H9 (cell line): ENCODE measurements around the gene WDR83. TPM values are rescaled to one million over a fixed set of nuclear protein-coding genes. Genes with fewer than 3 reads are reported as not detected.
A peak's percentile ranks its signal among the peaks of the same experiment; 100 is the strongest.

Experiments used
- DNase-seq: peaks from one replicate; pipeline ENCODE4 v3.0.0-alpha.2; 2017
- H2AFZ ChIP-seq: one replicate; pipeline ENCODE4 v1.6.1; 2013; ENCODE audit warnings: mild to moderate bottlenecking, low read length, control low read depth, moderate library complexity
- H2AK5ac ChIP-seq: 2 replicates; pipeline ENCODE4 v1.6.1; 2013; ENCODE audit warnings: low read length, control low read depth, mixed read lengths; ENCODE audit not compliant: insufficient read length
- H2BK120ac ChIP-seq: one replicate; pipeline ENCODE4 v1.6.1; 2013; ENCODE audit warnings: low read depth, mild to moderate bottlenecking, low read length, control low read depth, inconsistent platforms; ENCODE audit not compliant: poor library complexity, severe bottlenecking
- H2BK12ac ChIP-seq: 2 replicates; pipeline ENCODE4 v1.6.1; 2013; ENCODE audit warnings: low read length, control low read depth, mixed read lengths, low read depth; ENCODE audit not compliant: insufficient read length
- H2BK15ac ChIP-seq: 2 replicates; pipeline ENCODE4 v1.6.1; 2013; ENCODE audit warnings: low read depth, low read length, control low read depth
- H2BK20ac ChIP-seq: one replicate; pipeline ENCODE4 v1.6.1; 2013; ENCODE audit warnings: low read depth, mild to moderate bottlenecking, low read length, control low read depth, inconsistent platforms; ENCODE audit not compliant: poor library complexity, severe bottlenecking
- H2BK5ac ChIP-seq: 2 replicates; pipeline ENCODE4 v1.6.1; 2013; ENCODE audit warnings: low read length, control low read depth, mixed read lengths; ENCODE audit not compliant: insufficient read length
- H3K14ac ChIP-seq: 2 replicates; pipeline ENCODE4 v1.6.1; 2013; ENCODE audit warnings: low read length, control low read depth; ENCODE audit not compliant: insufficient read depth
- H3K18ac ChIP-seq: 2 replicates; pipeline ENCODE4 v1.6.1; 2013; ENCODE audit warnings: low read depth, mild to moderate bottlenecking, mixed read lengths, low read length, control low read depth; ENCODE audit not compliant: insufficient read length
- H3K23ac ChIP-seq: 2 replicates; pipeline ENCODE4 v1.6.1; 2013; ENCODE audit warnings: low read length, control low read depth, mixed read lengths, low read depth; ENCODE audit not compliant: insufficient read length
- H3K23me2 ChIP-seq: 2 replicates; pipeline ENCODE4 v1.6.1; 2013; ENCODE audit warnings: low read depth, mild to moderate bottlenecking, mixed read lengths, low read length, control low read depth; ENCODE audit not compliant: insufficient read length, poor library complexity, severe bottlenecking
- H3K27ac ChIP-seq: 2 replicates; pipeline ENCODE4 v1.5.1; 2013; ENCODE audit warnings: low read length, control low read depth, mixed read lengths, low read depth; ENCODE audit not compliant: insufficient read length
- H3K27me3 ChIP-seq: 2 replicates; pipeline ENCODE4 v1.6.1; 2013; ENCODE audit warnings: low read length, control low read depth, inconsistent platforms; ENCODE audit not compliant: insufficient read depth
- H3K4ac ChIP-seq: 2 replicates; pipeline ENCODE4 v1.6.1; 2013; ENCODE audit warnings: low read depth, mild to moderate bottlenecking, control low read depth, inconsistent platforms, low read length, moderate library complexity
- H3K4me1 ChIP-seq: 2 replicates; pipeline ENCODE4 v1.6.1; 2013; ENCODE audit warnings: low read length, control low read depth, inconsistent platforms; ENCODE audit not compliant: insufficient read depth
- H3K4me2 ChIP-seq: 2 replicates; pipeline ENCODE4 v1.6.1; 2013; ENCODE audit warnings: low read length, control low read depth, mixed read lengths; ENCODE audit not compliant: insufficient read length, insufficient read depth
- H3K56ac ChIP-seq: 2 replicates; pipeline ENCODE4 v1.6.1; 2013; ENCODE audit warnings: low read depth, mild to moderate bottlenecking, mixed read lengths, low read length, control low read depth; ENCODE audit not compliant: insufficient read length
- H3K79me1 ChIP-seq: 2 replicates; pipeline ENCODE4 v1.6.1; 2013; ENCODE audit warnings: low read depth, mild to moderate bottlenecking, moderate library complexity, low read length, control low read depth, inconsistent platforms; ENCODE audit not compliant: insufficient read depth, poor library complexity, severe bottlenecking
- H3K79me2 ChIP-seq: 2 replicates; pipeline ENCODE4 v1.6.1; 2013; ENCODE audit warnings: low read length, control low read depth, inconsistent platforms; ENCODE audit not compliant: insufficient read depth
- H3K9ac ChIP-seq: 2 replicates; pipeline ENCODE4 v1.6.1; 2013; ENCODE audit warnings: low read length, control low read depth, mixed read lengths; ENCODE audit not compliant: insufficient read length; ENCODE audit errors: extremely low read depth
- H3K9me3 ChIP-seq: one replicate; pipeline ENCODE4 v1.6.1; 2013; ENCODE audit warnings: low read depth, low read length, inconsistent platforms; ENCODE audit not compliant: control insufficient read depth
- H3T11ph ChIP-seq: one replicate; pipeline ENCODE4 v1.6.1; 2013; ENCODE audit warnings: mild to moderate bottlenecking, low read length, control low read depth, inconsistent platforms
- H4K20me1 ChIP-seq: one replicate; pipeline ENCODE4 v1.6.1; 2013; ENCODE audit not compliant: control insufficient read depth, insufficient read length, insufficient read depth
- H4K5ac ChIP-seq: 2 replicates; pipeline ENCODE4 v1.6.1; 2013; ENCODE audit warnings: low read depth, mild to moderate bottlenecking, mixed read lengths, low read length, control low read depth; ENCODE audit not compliant: insufficient read length
- H4K8ac ChIP-seq: replicated peaks from 2 replicates; pipeline ENCODE4 v1.6.1; 2013; ENCODE audit warnings: low read length, control low read depth, mixed read lengths, low read depth; ENCODE audit not compliant: insufficient read length
- H4K91ac ChIP-seq: 2 replicates; pipeline ENCODE4 v1.6.1; 2013; ENCODE audit warnings: low read depth, mild to moderate bottlenecking, moderate library complexity, mixed read lengths, low read length, control low read depth; ENCODE audit not compliant: insufficient read length
- H3K27ac Mint-ChIP-seq, 3 experiments: 2 replicates in 2 of 3; 3 replicates in 1 of 3; pipeline ENCODE4 v1.8.0; 2020 to 2021; ENCODE audit warnings: mixed read lengths in 3 of 3, mild to moderate bottlenecking in 1 of 3, moderate library complexity in 1 of 3
- H3K27me3 Mint-ChIP-seq: 2 replicates; pipeline ENCODE4 v1.8.0; 2021; ENCODE audit warnings: low read depth, mild to moderate bottlenecking, moderate library complexity, mixed read lengths
- H3K36me3 Mint-ChIP-seq, 3 experiments: 2 replicates in 2 of 3; 3 replicates in 1 of 3; pipeline ENCODE4 v1.8.0; 2020 to 2021; ENCODE audit warnings: low read depth in 3 of 3, mixed read lengths in 3 of 3; ENCODE audit not compliant: insufficient read depth in 1 of 3
- H3K4me1 Mint-ChIP-seq, 2 experiments: 2 replicates each; pipeline ENCODE4 v1.8.0; 2020; ENCODE audit warnings: mixed read lengths in 2 of 2
- H3K4me3 Mint-ChIP-seq, 2 experiments: 2 replicates in 1 of 2; 3 replicates in 1 of 2; pipeline ENCODE4 v1.8.0; 2020 to 2021; ENCODE audit warnings: mild to moderate bottlenecking in 2 of 2, mixed read lengths in 2 of 2, moderate library complexity in 1 of 2
- H3K9me3 Mint-ChIP-seq, 2 experiments: 2 replicates in 1 of 2; 3 replicates in 1 of 2; pipeline ENCODE4 v1.8.0; 2020; ENCODE audit warnings: mild to moderate bottlenecking in 2 of 2, mixed read lengths in 2 of 2, moderate library complexity in 1 of 2
- WGBS: extraction: QIAGEN DNeasy Blood & Tissue Kit; methylation state at CpG from one replicate; pipeline ENCODE4 v1.1.7; 2013; ENCODE audit warnings: missing lambda C conversion rate, low lambda C conversion rate, mixed read lengths; ENCODE audit not compliant: insufficient read length; ENCODE audit errors: extremely low coverage; 5-methylcytosine and 5-hydroxymethylcytosine counted together
- total RNA-seq: library from RNA; stranded (reverse); gene quantifications from 2 replicates; pipeline ENCODE4 v1.2.1, GENCODE V29; 2021
- TF ChIP-seq, protein P1 (sequence below): fragments of 200-600 bp; sonication (generic); conservative IDR thresholded peaks from 3 replicates; pipeline ENCODE4 v1.8.0; 2021; ENCODE audit warnings: antibody characterized with exemption, mild to moderate bottlenecking

Gene WDR83
- total RNA-seq, 1 experiment from 2014 or later, result 21.0 TPM

DNA sequence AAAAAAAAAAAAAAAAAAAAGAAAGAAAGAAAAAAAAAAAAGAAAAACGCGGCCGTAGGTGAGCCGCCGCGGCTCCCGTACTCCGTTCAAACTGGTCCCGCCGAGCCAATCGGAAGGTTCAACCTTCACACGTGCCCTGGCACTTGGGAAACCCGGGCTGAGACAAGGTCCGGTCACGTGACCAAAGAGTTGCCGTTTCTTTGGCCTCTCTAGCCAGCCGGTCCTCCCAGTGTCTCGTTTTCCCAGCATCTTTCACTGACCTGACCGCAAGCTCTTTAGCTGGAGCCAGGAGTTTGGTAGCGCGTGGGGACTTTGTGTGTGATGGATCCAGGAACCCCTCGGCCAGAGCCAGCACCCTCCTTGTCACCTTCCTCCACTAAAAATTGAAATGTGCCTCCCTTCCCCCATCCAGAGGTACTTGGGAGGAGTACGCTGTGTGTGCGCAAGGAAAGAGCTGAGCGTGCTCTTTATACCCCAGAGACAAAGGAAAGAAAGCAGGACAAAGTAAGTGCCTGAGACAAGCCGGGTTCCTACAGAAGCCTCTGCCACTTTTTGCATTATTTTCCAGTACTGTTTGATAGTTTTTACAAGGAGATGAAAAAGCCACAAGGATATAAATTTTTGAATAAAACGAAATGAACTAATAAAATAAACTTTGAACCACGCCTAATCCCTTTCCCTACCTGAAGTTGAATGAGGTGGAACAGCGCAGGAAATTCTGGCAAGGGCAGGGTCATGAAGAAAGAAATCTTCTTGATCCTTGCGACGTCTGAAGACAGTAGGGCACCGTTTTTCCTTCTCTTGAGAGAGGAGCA, 56.2 kb downstream of the WDR83 start:
- Histone ChIP-seq H3K4me2 (peak overlapping the region; percentile 96), H3K79me1 (peaks cover 9% of the 10 kb centered on the region), H2AK5ac (no peak overlapping the region), H3K23ac (no peak overlapping the region), H3K18ac (peak overlapping the region; percentile 92), H3K79me2 (peaks cover 26% of the 10 kb centered on the region; the same call in 1 of the 2 replicates), H2AFZ (no peak overlapping the region), H3T11ph (no peak overlapping the region), H3K9me3 (no peaks in the 10 kb centered on the region), H4K8ac (no peak overlapping the region), H4K5ac (peak overlapping the region; percentile 19), H3K27me3 (no peaks in the 10 kb centered on the region), H3K27ac (peak overlapping the region; percentile 30), H2BK15ac (no peak overlapping the region), H2BK12ac (no peak overlapping the region), H3K14ac (peak overlapping the region; percentile 87), H2BK5ac (no peak overlapping the region), H2BK120ac (no peak overlapping the region), H3K23me2 (peaks cover 22% of the 10 kb centered on the region), H3K4me1 (no peaks in the 10 kb centered on the region), H4K91ac (no peak overlapping the region), H3K9ac (peak overlapping the region; percentile 97), H4K20me1 (no peaks in the 10 kb centered on the region), H2BK20ac (no peak overlapping the region), H3K4ac (no peak overlapping the region), H3K56ac (no peak overlapping the region)
- WGBS, result no CpG with 5 or more reads among the region's 32 CpGs
- Mint-ChIP-seq H3K27me3 (no peaks in the 10 kb centered on the region), H3K4me1 (peaks cover 15 to 26% of the 10 kb centered on the region in 2 experiments), H3K4me3 (peak overlapping the region; percentile 97 to 98), H3K36me3 (peaks cover 25 to 38% (median 26%) of the 10 kb centered on the region in 3 experiments; a peak in 6 of 7 replicates), H3K9me3 (no peaks in the 10 kb centered on the region), H3K27ac (peak overlapping the region; percentile 93 to 99 (median 97))
- TF ChIP-seq, protein P1, sequence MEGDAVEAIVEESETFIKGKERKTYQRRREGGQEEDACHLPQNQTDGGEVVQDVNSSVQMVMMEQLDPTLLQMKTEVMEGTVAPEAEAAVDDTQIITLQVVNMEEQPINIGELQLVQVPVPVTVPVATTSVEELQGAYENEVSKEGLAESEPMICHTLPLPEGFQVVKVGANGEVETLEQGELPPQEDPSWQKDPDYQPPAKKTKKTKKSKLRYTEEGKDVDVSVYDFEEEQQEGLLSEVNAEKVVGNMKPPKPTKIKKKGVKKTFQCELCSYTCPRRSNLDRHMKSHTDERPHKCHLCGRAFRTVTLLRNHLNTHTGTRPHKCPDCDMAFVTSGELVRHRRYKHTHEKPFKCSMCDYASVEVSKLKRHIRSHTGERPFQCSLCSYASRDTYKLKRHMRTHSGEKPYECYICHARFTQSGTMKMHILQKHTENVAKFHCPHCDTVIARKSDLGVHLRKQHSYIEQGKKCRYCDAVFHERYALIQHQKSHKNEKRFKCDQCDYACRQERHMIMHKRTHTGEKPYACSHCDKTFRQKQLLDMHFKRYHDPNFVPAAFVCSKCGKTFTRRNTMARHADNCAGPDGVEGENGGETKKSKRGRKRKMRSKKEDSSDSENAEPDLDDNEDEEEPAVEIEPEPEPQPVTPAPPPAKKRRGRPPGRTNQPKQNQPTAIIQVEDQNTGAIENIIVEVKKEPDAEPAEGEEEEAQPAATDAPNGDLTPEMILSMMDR, result no peak
- DNase-seq, result peak; percentile 97
